Measurements from ENCODE around the gene ZNF385C. TPM values are rescaled to one million over a fixed set of nuclear protein-coding genes. Genes with fewer than 3 reads are reported as not detected.
A peak's percentile ranks its signal among the peaks of the same experiment; 100 is the strongest.
"Not testable (repeated sequence)": the region's sequence is repeated elsewhere in the genome, so short reads cannot be mapped to it uniquely, and the experiment has no call there.

ZNF385C gene
- total RNA-seq, 6 experiments from 2014 or later = 0.11 to 1.2 (median 0.11) TPM; not detected in 3

DNA sequence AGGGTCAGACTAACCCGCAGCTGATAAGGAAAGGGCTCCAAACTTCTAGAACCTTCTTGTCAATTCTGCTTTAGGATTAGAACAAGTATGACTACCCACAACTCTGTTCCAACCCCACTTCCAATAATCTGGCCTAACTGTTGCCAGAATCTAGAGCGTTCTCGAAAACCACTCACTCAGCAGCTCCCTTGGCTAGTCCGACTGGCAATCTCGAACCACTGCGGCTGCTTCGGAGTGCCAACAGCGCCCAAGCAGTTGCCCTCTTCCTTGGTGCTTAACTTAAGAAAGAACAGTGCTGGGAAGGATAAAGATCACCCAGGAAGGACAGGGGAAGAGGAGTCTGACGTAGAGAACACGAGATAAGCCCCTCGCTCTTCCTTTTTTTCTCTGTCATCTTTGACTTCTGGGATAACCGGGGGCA lies 81.9 kb downstream of the ZNF385C start:
- Histone ChIP-seq H3K4me1 (peaks cover 0 to 40% (median 11%) of the 10 kb centered on the region in 4 donors), H3K4me3 (peak overlapping the region; percentile 88 to 99 (median 99)), H3K27ac (peak overlapping the region; percentile 85 to 93 (median 90)), H3K36me3 (no peaks in the 10 kb centered on the region), H3K9me3 (no peaks in the 10 kb centered on the region), H3K27me3 (no peaks in the 10 kb centered on the region)
- intact Hi-C loops (cut with DNase I) = no loop called here
- DNase-seq (no peak), ATAC-seq (peak in 2 of 4 donors; percentile 6 to 7)
- TF ChIP-seq CTCF (IDR thresholded peaks at IDR 0.05) (no peak), POLR2A (IDR thresholded peaks at IDR 0.05) (no peak)
- WGBS (ENCODE audit: insufficient coverage, low coverage, low lambda C conversion rate, missing lambda C conversion rate) = 1% methylated on average over 12 of the region's 12 CpGs

- 95% methylated on average over 12 of the region's 12 CpGs for WGBS (ENCODE audit: insufficient coverage, low coverage, low lambda C conversion rate, missing lambda C conversion rate)
- H3K27me3 ChIP-seq; H3K9me3 ChIP-seq; intact Hi-C loops (cut with DNase I); H3K27ac ChIP-seq; H3K36me3 ChIP-seq; H3K4me3 ChIP-seq; DNase-seq; ATAC-seq: not testable (repeated sequence)
- peaks cover 0 to 46% (median 9%) of the 10 kb centered on the region in 4 donors for H3K4me1 ChIP-seq
Observed at GRCh38 chr17:42013740-42014139, 84.5 kb downstream of the ZNF385C start.

GRCh38 chr17:42012363-42012762 lies 85.9 kb downstream of the ZNF385C start:
- H3K27me3 ChIP-seq; ATAC-seq; H3K36me3 ChIP-seq; H3K4me3 ChIP-seq; H3K9me3 ChIP-seq; intact Hi-C loops (cut with DNase I); H3K27ac ChIP-seq; DNase-seq: not testable (repeated sequence)
- H3K4me1 ChIP-seq = peaks cover 0 to 37% (median 9%) of the 10 kb centered on the region in 4 donors
- WGBS (ENCODE audit: insufficient coverage, low coverage, low lambda C conversion rate, missing lambda C conversion rate) = 81% methylated on average over 2 of the region's 4 CpGs

- H3K27me3 ChIP-seq = no peaks in the 10 kb centered on the region
- H3K36me3 ChIP-seq = no peaks in the 10 kb centered on the region
- no peak for DNase-seq
- no peak overlapping the region for H3K27ac ChIP-seq
- H3K4me3 ChIP-seq = no peak overlapping the region
- 76% methylated on average over 3 of the region's 3 CpGs for WGBS (ENCODE audit: insufficient coverage, low coverage, low lambda C conversion rate, missing lambda C conversion rate)
- no peak for ATAC-seq
- H3K9me3 ChIP-seq = no peaks in the 10 kb centered on the region
- no peak for TF ChIP-seq POLR2A (IDR thresholded peaks at IDR 0.05)
- TF ChIP-seq CTCF (IDR thresholded peaks at IDR 0.05) = no peak
- intact Hi-C loops (cut with DNase I) = no loop called here
- H3K4me1 ChIP-seq = peaks cover 0 to 33% (median 6%) of the 10 kb centered on the region in 4 donors
Observed at GRCh38 chr17:42010898-42011516, 87.3 kb downstream of the ZNF385C start.

GRCh38 chr17:42010266-42010680 lies 88.0 kb downstream of the ZNF385C start:
- H3K27ac ChIP-seq; intact Hi-C loops (cut with DNase I); DNase-seq; H3K27me3 ChIP-seq; H3K4me3 ChIP-seq; H3K9me3 ChIP-seq; H3K36me3 ChIP-seq: not testable (repeated sequence)
- 56% methylated on average over 3 of the region's 9 CpGs for WGBS (ENCODE audit: insufficient coverage, low coverage, low lambda C conversion rate, missing lambda C conversion rate)
- H3K4me1 ChIP-seq = peaks cover 0 to 26% (median 5%) of the 10 kb centered on the region in 4 donors
- ATAC-seq = peak; percentile 25 to 53 (median 40)

DNA sequence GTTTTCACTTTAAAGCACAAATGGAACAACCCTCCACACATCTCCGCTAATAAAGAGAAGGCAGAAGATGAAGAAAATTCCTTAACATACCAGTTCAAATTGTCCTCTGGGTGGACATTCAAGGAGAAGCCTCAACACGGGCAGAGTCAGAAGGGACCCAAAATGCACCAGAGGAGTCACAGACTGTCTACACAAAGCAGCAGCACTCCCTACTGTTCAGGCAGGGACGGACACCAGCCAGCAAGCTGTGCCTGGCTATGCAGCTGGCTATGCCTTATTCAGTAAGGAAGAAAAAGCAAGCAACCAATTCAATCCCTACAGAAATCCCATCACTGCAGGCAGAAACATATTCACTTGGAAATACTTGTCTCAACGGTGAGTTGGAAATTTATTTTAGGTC lies 89.1 kb downstream of the ZNF385C start:
- Histone ChIP-seq H3K27ac (no peak overlapping the region), H3K27me3 (no peaks in the 10 kb centered on the region), H3K9me3 (no peaks in the 10 kb centered on the region), H3K36me3 (no peaks in the 10 kb centered on the region), H3K4me3 (no peak overlapping the region), H3K4me1 (peaks cover 0 to 22% (median 5%) of the 10 kb centered on the region in 4 donors)
- intact Hi-C loops (cut with DNase I) = no loop called here
- DNase-seq (no peak), ATAC-seq (peak in 3 of 4 donors; percentile 56 to 66 (median 64))
- TF ChIP-seq POLR2A (IDR thresholded peaks at IDR 0.05) (no peak), CTCF (IDR thresholded peaks at IDR 0.05) (peak in 3 of 4 donors; percentile 21 to 35 (median 23))
- 68% methylated on average over 4 of the region's 4 CpGs for WGBS (ENCODE audit: insufficient coverage, low coverage, low lambda C conversion rate, missing lambda C conversion rate)
